Parathyroid adenoma (tissue), 2 donors: ENCODE data around the gene LARGE1.

Source experiments
- H2AFZ ChIP-seq: fragments of 300-600 bp; sonication (generic); one replicate; pipeline ENCODE4 v1.7.0; 2017; ENCODE audit warnings: antibody characterized with exemption, mild to moderate bottlenecking
- H3K27ac ChIP-seq: fragments of 300-600 bp; sonication (generic); one replicate; pipeline ENCODE4 v1.7.0; 2017
- H3K27me3 ChIP-seq: fragments of 300-600 bp; sonication (generic); one replicate; pipeline ENCODE4 v1.7.0; 2017; ENCODE audit warnings: low read length; ENCODE audit not compliant: control insufficient read depth, insufficient read depth
- H3K36me3 ChIP-seq: fragments of 300-600 bp; sonication (generic); one replicate; pipeline ENCODE4 v1.7.0; 2017; ENCODE audit warnings: low read length; ENCODE audit not compliant: control insufficient read depth, insufficient read depth
- H3K4me1 ChIP-seq: fragments of 300-600 bp; sonication (generic); one replicate; pipeline ENCODE4 v1.7.0; 2017; ENCODE audit warnings: control low read depth
- H3K4me2 ChIP-seq: fragments of 300-600 bp; sonication (generic); one replicate; pipeline ENCODE4 v1.7.0; 2017; ENCODE audit warnings: low read length
- H3K4me3 ChIP-seq: fragments of 300-600 bp; sonication (generic); one replicate; pipeline ENCODE4 v1.7.0; 2017; ENCODE audit warnings: low read depth, low read length
- H3K79me2 ChIP-seq: fragments of 300-600 bp; sonication (generic); one replicate; pipeline ENCODE4 v1.7.0; 2017; ENCODE audit warnings: control low read depth
- H3K9ac ChIP-seq: fragments of 300-600 bp; sonication (generic); one replicate; pipeline ENCODE4 v1.7.0; 2017; ENCODE audit warnings: mild to moderate bottlenecking
- H3K9me3 ChIP-seq: fragments of 300-600 bp; sonication (generic); one replicate; pipeline ENCODE4 v1.7.0; 2017; ENCODE audit warnings: low read length; ENCODE audit not compliant: control insufficient read depth
- CTCF ChIP-seq: fragments of 300-600 bp; sonication (generic); IDR thresholded peaks from one replicate; pipeline ENCODE4 v1.7.0; 2017; ENCODE audit warnings: antibody characterized with exemption, mild to moderate bottlenecking
- donor health status: primary hyperparathyroidism.

The LARGE1 gene

GRCh38 chr22:33884829-33885228 is 35.4 kb downstream of the LARGE1 start:
- Histone ChIP-seq H3K4me2 (no peak overlapping the region), H3K27ac (no peak overlapping the region), H3K9me3 (no peaks in the 10 kb centered on the region), H3K36me3 (no peaks in the 10 kb centered on the region), H3K79me2 (peaks cover 4% of the 10 kb centered on the region), H3K4me1 (no peaks in the 10 kb centered on the region), H2AFZ (no peak overlapping the region), H3K9ac (no peak overlapping the region), H3K27me3 (no peaks in the 10 kb centered on the region), H3K4me3 (no peak overlapping the region)
- no peak for TF ChIP-seq CTCF

- TF ChIP-seq CTCF, result no peak
- no peak overlapping the region for H3K9ac ChIP-seq
- no peak overlapping the region for H2AFZ ChIP-seq
- H3K4me2 ChIP-seq, result no peak overlapping the region
- H3K36me3 ChIP-seq, result no peaks in the 10 kb centered on the region
- peaks cover 4% of the 10 kb centered on the region for H3K79me2 ChIP-seq
- no peaks in the 10 kb centered on the region for H3K4me1 ChIP-seq
- no peaks in the 10 kb centered on the region for H3K27me3 ChIP-seq
- no peak overlapping the region for H3K4me3 ChIP-seq
- H3K27ac ChIP-seq, result no peak overlapping the region
- H3K9me3 ChIP-seq, result no peaks in the 10 kb centered on the region
These were observed 36.1 kb downstream of the LARGE1 start for GRCh38 chr22:33883961-33884808.

- TF ChIP-seq CTCF, result no peak
- Histone ChIP-seq H3K27me3 (no peaks in the 10 kb centered on the region), H3K79me2 (peaks cover 4% of the 10 kb centered on the region), H3K4me1 (no peaks in the 10 kb centered on the region), H3K4me3 (no peak overlapping the region), H2AFZ (no peak overlapping the region), H3K36me3 (no peaks in the 10 kb centered on the region), H3K27ac (no peak overlapping the region), H3K4me2 (no peak overlapping the region), H3K9me3 (no peaks in the 10 kb centered on the region), H3K9ac (no peak overlapping the region)
These were observed 36.7 kb downstream of the LARGE1 start for GRCh38 chr22:33883561-33883960.

- peaks cover 4% of the 10 kb centered on the region for H3K79me2 ChIP-seq
- H3K4me3 ChIP-seq, result no peak overlapping the region
- no peak overlapping the region for H2AFZ ChIP-seq
- no peak for TF ChIP-seq CTCF
- no peak overlapping the region for H3K9ac ChIP-seq
- H3K9me3 ChIP-seq, result no peaks in the 10 kb centered on the region
- H3K36me3 ChIP-seq, result no peaks in the 10 kb centered on the region
- H3K4me2 ChIP-seq, result no peak overlapping the region
- H3K4me1 ChIP-seq, result no peaks in the 10 kb centered on the region
- no peaks in the 10 kb centered on the region for H3K27me3 ChIP-seq
- H3K27ac ChIP-seq, result no peak overlapping the region
These were observed 37.3 kb downstream of the LARGE1 start for GRCh38 chr22:33882991-33883390.

- Histone ChIP-seq H3K36me3 (no peaks in the 10 kb centered on the region), H3K9ac (no peak overlapping the region), H3K4me3 (no peak overlapping the region), H3K79me2 (peaks cover 2% of the 10 kb centered on the region), H3K4me1 (no peaks in the 10 kb centered on the region), H3K4me2 (no peak overlapping the region), H3K9me3 (no peaks in the 10 kb centered on the region), H3K27me3 (no peaks in the 10 kb centered on the region), H2AFZ (no peak overlapping the region), H3K27ac (no peak overlapping the region)
- TF ChIP-seq CTCF, result no peak
These were observed 39.3 kb downstream of the LARGE1 start for GRCh38 chr22:33880986-33881385.
